Measurements from ENCODE around the gene BTNL8.
A peak's percentile ranks its signal among the peaks of the same experiment; 100 is the strongest.

BTNL8 gene

DNA sequence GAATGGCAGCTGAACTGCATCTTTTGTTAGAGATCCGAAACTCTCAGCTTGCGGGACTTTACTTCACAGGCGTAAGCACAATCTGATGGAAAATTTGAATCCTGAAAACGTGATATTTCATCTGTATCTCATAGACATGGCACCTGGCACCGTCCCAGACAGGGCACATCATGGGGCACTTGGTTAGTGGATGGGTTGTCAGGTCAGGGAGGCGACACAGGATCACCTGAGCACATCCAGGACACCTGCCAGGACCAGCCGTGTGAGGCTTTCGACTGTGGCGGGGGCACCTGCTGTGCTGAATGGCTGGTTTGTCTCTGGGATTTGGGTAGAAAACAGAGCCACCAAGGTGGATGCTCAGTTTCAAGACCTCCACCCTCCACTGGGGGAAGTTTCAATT lies 26.5 kb upstream of the BTNL8 start:
- H3F3A ChIP-seq (ENCODE audit: insufficient read depth): no peaks in the 10 kb centered on the region
- no peak for TF ChIP-seq EZH2phosphoT487 (conservative IDR thresholded peaks at IDR 0.05; ENCODE audit: low read length)
- TF ChIP-seq, protein P1, sequence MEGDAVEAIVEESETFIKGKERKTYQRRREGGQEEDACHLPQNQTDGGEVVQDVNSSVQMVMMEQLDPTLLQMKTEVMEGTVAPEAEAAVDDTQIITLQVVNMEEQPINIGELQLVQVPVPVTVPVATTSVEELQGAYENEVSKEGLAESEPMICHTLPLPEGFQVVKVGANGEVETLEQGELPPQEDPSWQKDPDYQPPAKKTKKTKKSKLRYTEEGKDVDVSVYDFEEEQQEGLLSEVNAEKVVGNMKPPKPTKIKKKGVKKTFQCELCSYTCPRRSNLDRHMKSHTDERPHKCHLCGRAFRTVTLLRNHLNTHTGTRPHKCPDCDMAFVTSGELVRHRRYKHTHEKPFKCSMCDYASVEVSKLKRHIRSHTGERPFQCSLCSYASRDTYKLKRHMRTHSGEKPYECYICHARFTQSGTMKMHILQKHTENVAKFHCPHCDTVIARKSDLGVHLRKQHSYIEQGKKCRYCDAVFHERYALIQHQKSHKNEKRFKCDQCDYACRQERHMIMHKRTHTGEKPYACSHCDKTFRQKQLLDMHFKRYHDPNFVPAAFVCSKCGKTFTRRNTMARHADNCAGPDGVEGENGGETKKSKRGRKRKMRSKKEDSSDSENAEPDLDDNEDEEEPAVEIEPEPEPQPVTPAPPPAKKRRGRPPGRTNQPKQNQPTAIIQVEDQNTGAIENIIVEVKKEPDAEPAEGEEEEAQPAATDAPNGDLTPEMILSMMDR (IDR thresholded peaks at IDR 0.05; ENCODE audit: insufficient read depth, low read length, poor library complexity, severe bottlenecking): no peak
- no peaks in the 10 kb centered on the region for H3K36me3 ChIP-seq (ENCODE audit: low read length)
- H3K9me2 ChIP-seq (replicated peaks; ENCODE audit: insufficient read depth, low read length): no peaks in the 10 kb centered on the region
- no peak overlapping the region for H3K27ac ChIP-seq (ENCODE audit: low read depth, low read length)
- H3K4me2 ChIP-seq (ENCODE audit: low read depth, low read length, poor library complexity, severe bottlenecking): no peak overlapping the region
- H3K9me3 ChIP-seq (ENCODE audit: insufficient read depth, low read length): no peaks in the 10 kb centered on the region
- no peaks in the 10 kb centered on the region for H3K79me2 ChIP-seq (ENCODE audit: insufficient read depth, low read length)
- no peak overlapping the region for H3K9ac ChIP-seq (ENCODE audit: low read length)
- no peaks in the 10 kb centered on the region for H3K27me3 ChIP-seq (ENCODE audit: low read length)
- H2AFZ ChIP-seq (ENCODE audit: low read depth, low read length, severe bottlenecking): no peak overlapping the region
- no peak overlapping the region for H3K4me3 ChIP-seq (ENCODE audit: insufficient read depth, low read length, poor library complexity, severe bottlenecking)
- no peaks in the 10 kb centered on the region for H4K20me1 ChIP-seq (ENCODE audit: low read depth, low read length)

DNA sequence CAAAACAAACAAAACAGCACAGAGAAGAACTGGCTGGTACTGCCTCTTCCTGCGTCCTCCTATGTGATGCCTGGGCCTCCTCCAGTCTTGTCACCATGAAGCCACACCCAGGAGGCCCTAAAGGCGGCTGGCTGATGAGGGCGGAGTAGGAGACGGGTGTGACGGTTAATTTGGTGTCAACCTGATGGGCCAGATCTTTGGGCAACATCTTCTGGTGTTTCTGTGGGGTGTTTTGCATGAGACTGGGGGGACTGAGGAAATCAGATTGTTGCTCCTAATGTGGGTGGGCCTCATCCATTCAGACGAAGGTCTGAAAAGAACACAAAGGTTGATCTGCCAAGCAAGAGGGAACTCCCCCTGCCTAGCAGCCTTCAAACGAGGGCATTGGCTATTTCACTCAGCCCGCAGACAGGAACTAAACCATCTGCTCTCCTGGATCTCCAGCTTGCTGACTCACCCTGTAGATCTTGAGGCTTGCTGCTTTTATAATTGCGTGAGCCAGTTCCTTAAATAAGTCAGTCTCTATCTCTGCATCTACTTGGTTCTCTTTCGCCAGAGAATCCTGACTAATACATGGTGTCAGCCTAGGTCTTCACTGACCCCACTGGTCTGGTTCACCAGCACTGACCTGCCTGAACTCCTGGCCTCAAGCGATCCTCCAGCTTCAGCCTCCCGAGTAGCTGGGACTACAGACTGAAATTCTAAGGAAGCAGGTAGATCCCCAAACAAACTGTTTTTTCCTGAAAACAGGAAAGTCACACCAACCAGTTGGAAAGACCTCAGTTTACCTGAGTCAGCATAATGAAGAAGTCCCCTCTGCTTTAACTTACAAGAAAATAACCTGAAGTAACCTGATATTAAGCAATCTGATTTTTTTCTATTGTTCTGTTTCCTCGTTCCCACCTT lies 25.1 kb upstream of the BTNL8 start:
- no peaks in the 10 kb centered on the region for H3K9me3 ChIP-seq (ENCODE audit: insufficient read depth, low read length)
- no peaks in the 10 kb centered on the region for H3K27me3 ChIP-seq (ENCODE audit: low read length)
- H3K9me2 ChIP-seq (replicated peaks; ENCODE audit: insufficient read depth, low read length): no peaks in the 10 kb centered on the region
- no peaks in the 10 kb centered on the region for H4K20me1 ChIP-seq (ENCODE audit: low read depth, low read length)
- no peak overlapping the region for H3K9ac ChIP-seq (ENCODE audit: low read length)
- H3K79me2 ChIP-seq (ENCODE audit: insufficient read depth, low read length): no peaks in the 10 kb centered on the region
- H3F3A ChIP-seq (ENCODE audit: insufficient read depth): no peaks in the 10 kb centered on the region
- peak overlapping the region; percentile 37 for H2AFZ ChIP-seq (ENCODE audit: low read depth, low read length, severe bottlenecking)
- no peak overlapping the region for H3K27ac ChIP-seq (ENCODE audit: low read depth, low read length)
- H3K4me3 ChIP-seq (ENCODE audit: insufficient read depth, low read length, poor library complexity, severe bottlenecking): no peak overlapping the region
- no peak for TF ChIP-seq EZH2phosphoT487 (conservative IDR thresholded peaks at IDR 0.05; ENCODE audit: low read length)
- TF ChIP-seq, protein P1 (IDR thresholded peaks at IDR 0.05; ENCODE audit: insufficient read depth, low read length, poor library complexity, severe bottlenecking): no peak
- H3K36me3 ChIP-seq (ENCODE audit: low read length): no peaks in the 10 kb centered on the region
- H3K4me2 ChIP-seq (ENCODE audit: low read depth, low read length, poor library complexity, severe bottlenecking): no peak overlapping the region

DNA sequence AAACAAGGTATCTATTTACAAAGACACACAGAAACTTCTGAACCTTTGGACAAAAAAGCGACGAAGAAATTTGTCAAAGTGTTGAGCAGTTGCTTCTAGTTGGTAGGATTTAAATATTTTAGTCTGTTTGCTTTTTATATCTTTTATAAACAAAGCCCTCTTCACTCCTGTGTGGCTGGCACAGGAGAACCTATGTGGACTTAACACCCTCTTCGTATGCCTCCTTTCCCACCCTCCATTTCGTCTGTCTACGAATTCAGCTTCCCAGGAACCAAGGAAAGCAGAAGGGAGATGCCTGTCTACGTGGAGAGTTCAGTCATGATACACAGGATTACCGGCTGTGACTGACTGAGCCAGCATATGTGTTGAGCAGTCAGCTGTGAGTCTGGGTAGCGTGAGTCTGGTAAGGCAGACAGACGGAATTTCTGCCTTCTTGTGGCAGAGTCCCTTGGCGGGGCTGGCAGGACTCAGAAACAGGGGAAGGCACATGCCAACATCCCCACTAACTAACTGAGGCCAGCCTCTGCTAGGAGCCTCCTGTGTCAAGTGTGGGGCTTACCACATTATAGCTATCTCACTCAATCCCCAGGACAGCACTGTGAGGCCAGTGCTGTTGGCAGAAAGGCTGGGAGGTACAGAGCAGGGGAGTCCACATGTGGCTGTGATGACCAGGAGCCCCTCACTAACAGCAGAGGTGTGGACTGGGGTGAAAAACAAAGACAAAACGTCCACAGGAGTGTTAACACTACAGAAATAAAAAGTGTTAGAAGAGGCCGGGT lies 24.0 kb upstream of the BTNL8 start:
- Histone ChIP-seq H3K27ac (ENCODE audit: low read depth, low read length) (no peak overlapping the region), H2AFZ (ENCODE audit: low read depth, low read length, severe bottlenecking) (no peak overlapping the region)
- no peak for TF ChIP-seq EZH2phosphoT487 (conservative IDR thresholded peaks at IDR 0.05; ENCODE audit: low read length)

More for the DNA sequence above, 24.0 kb upstream of the BTNL8 start:
- H3F3A ChIP-seq (ENCODE audit: insufficient read depth): no peaks in the 10 kb centered on the region
- no peak overlapping the region for H3K4me3 ChIP-seq (ENCODE audit: insufficient read depth, low read length, poor library complexity, severe bottlenecking)
- no peaks in the 10 kb centered on the region for H3K9me2 ChIP-seq (replicated peaks; ENCODE audit: insufficient read depth, low read length)
- H3K36me3 ChIP-seq (ENCODE audit: low read length): no peaks in the 10 kb centered on the region
- no peaks in the 10 kb centered on the region for H3K79me2 ChIP-seq (ENCODE audit: insufficient read depth, low read length)
- H3K9ac ChIP-seq (ENCODE audit: low read length): no peak overlapping the region
- H3K4me2 ChIP-seq (ENCODE audit: low read depth, low read length, poor library complexity, severe bottlenecking): no peak overlapping the region
- H3K9me3 ChIP-seq (ENCODE audit: insufficient read depth, low read length): no peaks in the 10 kb centered on the region
- no peaks in the 10 kb centered on the region for H4K20me1 ChIP-seq (ENCODE audit: low read depth, low read length)
- H3K27me3 ChIP-seq (ENCODE audit: low read length): no peaks in the 10 kb centered on the region
